K562 (cell line): Measurements from ENCODE around the gene ADM. TPM values are rescaled to one million over a fixed set of nuclear protein-coding genes. Genes with fewer than 3 reads are reported as not detected.

Experiments
- ARID1B ChIP-seq: fragments of 450-650 bp; IDR thresholded peaks from 2 replicates; pipeline ENCODE4 v1.6.1; 2016; ENCODE audit warnings: antibody characterized with exemption, mild to moderate bottlenecking, inconsistent platforms
- ATF1 ChIP-seq, 2 experiments: fragments of 450-650 bp in 1 of 2; IDR thresholded peaks; 2 replicates each; pipeline ENCODE4 v1.6.1; 2016; ENCODE audit warnings: missing compliant biosample characterization in 1 of 2, missing genetic modification characterization in 1 of 2
- CREM ChIP-seq: IDR thresholded peaks from 2 replicates; pipeline ENCODE4 v1.6.1; 2014; ENCODE audit warnings: antibody characterized with exemption, low read depth
- CTBP1 ChIP-seq: fragments of 450-650 bp; IDR thresholded peaks from 2 replicates; pipeline ENCODE4 v1.6.1; 2016; ENCODE audit warnings: borderline replicate concordance
- CXXC5 ChIP-seq: fragments of 250-450 bp; sonication (Bioruptor Pico); IDR thresholded peaks from 2 replicates; pipeline ENCODE4 v1.8.0; 2022; ENCODE audit warnings: inconsistent platforms, mild to moderate bottlenecking, moderate library complexity
- FOS ChIP-seq: IDR thresholded peaks from 3 replicates; pipeline ENCODE4 v1.6.1; 2011; ENCODE audit not compliant: insufficient read length; ENCODE audit errors: extremely low read depth
- FOSL1 ChIP-seq: fragments of 200-800 bp; sonication (Bioruptor generic); conservative IDR thresholded peaks from 2 replicates; pipeline ENCODE4 v1.6.1; 2016; ENCODE audit warnings: missing genetic modification characterization, missing compliant biosample characterization
- FOXK2 ChIP-seq, 2 experiments: fragments of 450-650 bp; IDR thresholded peaks in 1 of 2; conservative IDR thresholded peaks in 1 of 2; 2 replicates each; pipeline ENCODE4 v1.6.1; 2016; ENCODE audit warnings: low read depth in 2 of 2, mild to moderate bottlenecking in 1 of 2
- JUN ChIP-seq, 2 experiments: sonication (generic) in 1 of 2; formaldehyde crosslinking in 1 of 2; IDR thresholded peaks; 2 replicates each; pipeline versions ENCODE4 v1.6.1 to v1.8.0; 2012 to 2022; ENCODE audit warnings: borderline replicate concordance in 2 of 2, mild to moderate bottlenecking in 2 of 2, improper control_type of control experiment in 1 of 2, low read depth in 1 of 2, low read length in 1 of 2, missing genetic modification reagents in 1 of 2
- MAFF ChIP-seq: IDR thresholded peaks from 2 replicates; pipeline ENCODE4 v1.6.1; 2012; ENCODE audit warnings: low read length, improper control_type of control experiment
- RAD21 ChIP-seq, 2 experiments: fragments of 250-450 bp in 1 of 2; fragments of 450-650 bp in 1 of 2; sonication (Bioruptor Pico) in 1 of 2; formaldehyde crosslinking in 1 of 2; IDR thresholded peaks in 1 of 2; conservative IDR thresholded peaks in 1 of 2; 2 replicates each; pipeline versions ENCODE4 v1.4.0 to v1.8.0; 2020 to 2022; ENCODE audit warnings: mild to moderate bottlenecking in 2 of 2, moderate library complexity in 1 of 2
- SMARCA4 ChIP-seq: fragments of 450-650 bp; IDR thresholded peaks from 2 replicates; pipeline ENCODE4 v1.6.1; 2016
- polyA plus RNA-seq, 8 experiments: library from polyadenylated mRNA; depleted of rRNA in 4 of 8; stranded (reverse) in 5 of 8; unstranded in 3 of 8; fragments of >200 nt; fragmentation: Nextera tagmentation in 2 of 8; fragmentation: Illumina TruSeq in 1 of 8; extraction: Ambion mirVana in 2 of 8; extraction: Trizol in 1 of 8; gene quantifications; 2 replicates each; pipeline versions ENCODE4 v1.2.1 to v1.2.3, GENCODE V29; 2011 to 2014; ENCODE audit warnings: inconsistent platforms in 1 of 8, missing spikeins in 1 of 8
- total RNA-seq, 7 experiments: library from RNA; depleted of rRNA in 6 of 7; stranded (reverse); fragments of >200 nt in 6 of 7; fragmentation: Illumina TruSeq in 2 of 7; extraction: Trizol in 2 of 7; gene quantifications; 2 replicates each; pipeline versions ENCODE4 v1.2.1 to v1.2.3, GENCODE V29; 2011 to 2021; ENCODE audit warnings: low replicate concordance in 1 of 7
- TF ChIP-seq, protein P1 (sequence below), 2 experiments: fragments of 450-650 bp; formaldehyde crosslinking in 1 of 2; IDR thresholded peaks; 2 replicates each; pipeline versions ENCODE4 v1.4.0 to v1.6.1; 2014 to 2020; ENCODE audit warnings: mild to moderate bottlenecking in 2 of 2, borderline replicate concordance in 1 of 2, low read depth in 1 of 2
- TF ChIP-seq, protein P2 (sequence below), 3 experiments: IDR thresholded peaks in 2 of 3; conservative IDR thresholded peaks in 1 of 3; 2 replicates each; pipeline ENCODE4 v1.5.1; 2011 to 2012; ENCODE audit warnings: low read length in 3 of 3, mild to moderate bottlenecking in 3 of 3, control low read depth in 2 of 3, improper control_type of control experiment in 1 of 3, inconsistent platforms in 1 of 3, low read depth in 1 of 3, mixed read lengths in 1 of 3, moderate library complexity in 1 of 3; ENCODE audit not compliant: insufficient read depth in 2 of 3

ADM gene
- total and polyA plus RNA-seq, 9 of the 15 experiments (the other 6 are each of a cell fraction or from before 2014, with no cell fraction given) = 0.23 to 0.49 (median 0.32) TPM; not detected in 6

- TF ChIP-seq, protein P1, sequence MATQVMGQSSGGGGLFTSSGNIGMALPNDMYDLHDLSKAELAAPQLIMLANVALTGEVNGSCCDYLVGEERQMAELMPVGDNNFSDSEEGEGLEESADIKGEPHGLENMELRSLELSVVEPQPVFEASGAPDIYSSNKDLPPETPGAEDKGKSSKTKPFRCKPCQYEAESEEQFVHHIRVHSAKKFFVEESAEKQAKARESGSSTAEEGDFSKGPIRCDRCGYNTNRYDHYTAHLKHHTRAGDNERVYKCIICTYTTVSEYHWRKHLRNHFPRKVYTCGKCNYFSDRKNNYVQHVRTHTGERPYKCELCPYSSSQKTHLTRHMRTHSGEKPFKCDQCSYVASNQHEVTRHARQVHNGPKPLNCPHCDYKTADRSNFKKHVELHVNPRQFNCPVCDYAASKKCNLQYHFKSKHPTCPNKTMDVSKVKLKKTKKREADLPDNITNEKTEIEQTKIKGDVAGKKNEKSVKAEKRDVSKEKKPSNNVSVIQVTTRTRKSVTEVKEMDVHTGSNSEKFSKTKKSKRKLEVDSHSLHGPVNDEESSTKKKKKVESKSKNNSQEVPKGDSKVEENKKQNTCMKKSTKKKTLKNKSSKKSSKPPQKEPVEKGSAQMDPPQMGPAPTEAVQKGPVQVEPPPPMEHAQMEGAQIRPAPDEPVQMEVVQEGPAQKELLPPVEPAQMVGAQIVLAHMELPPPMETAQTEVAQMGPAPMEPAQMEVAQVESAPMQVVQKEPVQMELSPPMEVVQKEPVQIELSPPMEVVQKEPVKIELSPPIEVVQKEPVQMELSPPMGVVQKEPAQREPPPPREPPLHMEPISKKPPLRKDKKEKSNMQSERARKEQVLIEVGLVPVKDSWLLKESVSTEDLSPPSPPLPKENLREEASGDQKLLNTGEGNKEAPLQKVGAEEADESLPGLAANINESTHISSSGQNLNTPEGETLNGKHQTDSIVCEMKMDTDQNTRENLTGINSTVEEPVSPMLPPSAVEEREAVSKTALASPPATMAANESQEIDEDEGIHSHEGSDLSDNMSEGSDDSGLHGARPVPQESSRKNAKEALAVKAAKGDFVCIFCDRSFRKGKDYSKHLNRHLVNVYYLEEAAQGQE (IDR thresholded peaks at IDR 0.05; ENCODE audit: borderline replicate concordance) = peak; percentile 74; the same call in 1 of the 2 replicates
- TF ChIP-seq, protein P1 (CRISPR knock-in tag; IDR thresholded peaks at IDR 0.05; ENCODE audit: low read depth) = no peak
- peak; percentile 46; the same call in 1 of the 2 replicates for TF ChIP-seq CXXC5 (CRISPR knock-in tag)
- TF ChIP-seq FOSL1 = peak; percentile 94
- TF ChIP-seq SMARCA4 = peak; percentile 70; the same call in 1 of the 2 replicates
- no peak for TF ChIP-seq ATF1 (CRISPR knock-in tag; IDR thresholded peaks at IDR 0.05)
- peak; percentile 68 for TF ChIP-seq ATF1 (tag; IDR thresholded peaks at IDR 0.05)
- peak; percentile 58 to 76 for TF ChIP-seq FOXK2 (conservative IDR thresholded peaks at IDR 0.05 in 1 of 2, IDR thresholded peaks at IDR 0.05 in 1 of 2; ENCODE audit: low read depth in 2 of 2)
- TF ChIP-seq FOS = peak; percentile 18
- TF ChIP-seq MAFF = peak; percentile 39
- TF ChIP-seq ARID1B = peak; percentile 40
- TF ChIP-seq RAD21 (CRISPR knock-in tag; conservative IDR thresholded peaks at IDR 0.05 in 1 of 2, IDR thresholded peaks at IDR 0.05 in 1 of 2) = peak; percentile 71 to 72
- TF ChIP-seq, protein P2, sequence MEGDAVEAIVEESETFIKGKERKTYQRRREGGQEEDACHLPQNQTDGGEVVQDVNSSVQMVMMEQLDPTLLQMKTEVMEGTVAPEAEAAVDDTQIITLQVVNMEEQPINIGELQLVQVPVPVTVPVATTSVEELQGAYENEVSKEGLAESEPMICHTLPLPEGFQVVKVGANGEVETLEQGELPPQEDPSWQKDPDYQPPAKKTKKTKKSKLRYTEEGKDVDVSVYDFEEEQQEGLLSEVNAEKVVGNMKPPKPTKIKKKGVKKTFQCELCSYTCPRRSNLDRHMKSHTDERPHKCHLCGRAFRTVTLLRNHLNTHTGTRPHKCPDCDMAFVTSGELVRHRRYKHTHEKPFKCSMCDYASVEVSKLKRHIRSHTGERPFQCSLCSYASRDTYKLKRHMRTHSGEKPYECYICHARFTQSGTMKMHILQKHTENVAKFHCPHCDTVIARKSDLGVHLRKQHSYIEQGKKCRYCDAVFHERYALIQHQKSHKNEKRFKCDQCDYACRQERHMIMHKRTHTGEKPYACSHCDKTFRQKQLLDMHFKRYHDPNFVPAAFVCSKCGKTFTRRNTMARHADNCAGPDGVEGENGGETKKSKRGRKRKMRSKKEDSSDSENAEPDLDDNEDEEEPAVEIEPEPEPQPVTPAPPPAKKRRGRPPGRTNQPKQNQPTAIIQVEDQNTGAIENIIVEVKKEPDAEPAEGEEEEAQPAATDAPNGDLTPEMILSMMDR (IDR thresholded peaks at IDR 0.05 in 2 of 3, conservative IDR thresholded peaks at IDR 0.05 in 1 of 3; ENCODE audit: insufficient read depth in 2 of 3, low read depth in 1 of 3, low read length in 3 of 3) = peak; percentile 46 to 82 (median 57); a peak in 4 of 6 replicates
- TF ChIP-seq CTBP1 = peak; percentile 51; the same call in 1 of the 2 replicates
- 0 out of 2 replicates have a peak, but pooled peaks have one; percentile 37 for TF ChIP-seq CREM
- TF ChIP-seq JUN (IDR thresholded peaks at IDR 0.05; ENCODE audit: borderline replicate concordance, low read depth, low read length) = peak; percentile 85
- no peak for TF ChIP-seq JUN (CRISPR knock-in tag; IDR thresholded peaks at IDR 0.05; ENCODE audit: borderline replicate concordance)
These were observed 18.2 kb downstream of the ADM start (continued) for GRCh38 chr11:10322830-10323792.
